22Rv1 (cell line): ENCODE data around the gene BCL11A.
A peak's percentile ranks its signal among the peaks of the same experiment; 100 is the strongest.

Source experiments
- H3K27ac ChIP-seq: fragments of 450-650 bp; 2 replicates; pipeline ENCODE4 v1.5.1; 2017
- ZFX ChIP-seq: fragments of 450-650 bp; IDR thresholded peaks from 2 replicates; pipeline ENCODE4 v1.6.1; 2017; ENCODE audit warnings: antibody characterized with exemption, borderline replicate concordance
- TF ChIP-seq, protein P1 (sequence below): fragments of 450-650 bp; IDR thresholded peaks from 2 replicates; pipeline ENCODE4 v1.5.1; 2017; ENCODE audit warnings: mild to moderate bottlenecking

The BCL11A gene

GRCh38 chr2:60440767-60441163, 112.7 kb downstream of the BCL11A start:
- H3K27ac ChIP-seq = no peak overlapping the region
- TF ChIP-seq, protein P1, sequence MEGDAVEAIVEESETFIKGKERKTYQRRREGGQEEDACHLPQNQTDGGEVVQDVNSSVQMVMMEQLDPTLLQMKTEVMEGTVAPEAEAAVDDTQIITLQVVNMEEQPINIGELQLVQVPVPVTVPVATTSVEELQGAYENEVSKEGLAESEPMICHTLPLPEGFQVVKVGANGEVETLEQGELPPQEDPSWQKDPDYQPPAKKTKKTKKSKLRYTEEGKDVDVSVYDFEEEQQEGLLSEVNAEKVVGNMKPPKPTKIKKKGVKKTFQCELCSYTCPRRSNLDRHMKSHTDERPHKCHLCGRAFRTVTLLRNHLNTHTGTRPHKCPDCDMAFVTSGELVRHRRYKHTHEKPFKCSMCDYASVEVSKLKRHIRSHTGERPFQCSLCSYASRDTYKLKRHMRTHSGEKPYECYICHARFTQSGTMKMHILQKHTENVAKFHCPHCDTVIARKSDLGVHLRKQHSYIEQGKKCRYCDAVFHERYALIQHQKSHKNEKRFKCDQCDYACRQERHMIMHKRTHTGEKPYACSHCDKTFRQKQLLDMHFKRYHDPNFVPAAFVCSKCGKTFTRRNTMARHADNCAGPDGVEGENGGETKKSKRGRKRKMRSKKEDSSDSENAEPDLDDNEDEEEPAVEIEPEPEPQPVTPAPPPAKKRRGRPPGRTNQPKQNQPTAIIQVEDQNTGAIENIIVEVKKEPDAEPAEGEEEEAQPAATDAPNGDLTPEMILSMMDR = no peak
- TF ChIP-seq ZFX = no peak

- no peak for TF ChIP-seq ZFX
- no peak overlapping the region for H3K27ac ChIP-seq
Measured at GRCh38 chr2:60440079-60440766, 113.2 kb downstream of the BCL11A start.

GRCh38 chr2:60439219-60439974, 114.1 kb downstream of the BCL11A start:
- TF ChIP-seq ZFX = no peak
- TF ChIP-seq, protein P1 = peak; percentile 27; the same call in 1 of the 2 replicates
- no peak overlapping the region for H3K27ac ChIP-seq

DNA sequence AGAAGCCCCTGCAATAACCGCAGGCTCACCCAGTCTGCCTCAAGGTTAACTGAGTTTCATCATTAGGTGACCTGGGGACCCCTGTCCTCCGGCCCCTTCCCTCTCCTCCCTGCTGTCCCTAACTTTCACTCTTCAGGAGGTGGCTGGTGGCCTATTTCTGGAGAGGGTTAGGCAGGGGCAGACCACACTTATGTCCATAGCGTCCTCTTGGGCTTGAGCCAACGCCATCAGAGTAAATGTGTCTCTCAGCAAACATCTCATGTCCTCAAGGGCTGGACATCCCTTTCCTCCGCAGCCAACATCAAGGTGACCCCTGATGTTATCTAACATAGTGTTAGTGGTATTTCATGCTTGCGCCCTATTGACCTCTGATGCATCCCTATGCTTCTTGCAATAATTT, 114.8 kb downstream of the BCL11A start:
- TF ChIP-seq ZFX = no peak
- TF ChIP-seq, protein P1 = no peak
- no peak overlapping the region for H3K27ac ChIP-seq

- TF ChIP-seq, protein P1 = no peak
- no peak for TF ChIP-seq ZFX
Measured at GRCh38 chr2:60438131-60438530, 115.3 kb downstream of the BCL11A start.

GRCh38 chr2:60437080-60437696, 116.3 kb downstream of the BCL11A start:
- no peak overlapping the region for H3K27ac ChIP-seq
- TF ChIP-seq, protein P1 = no peak
- no peak for TF ChIP-seq ZFX

More at GRCh38 chr2:60438131-60438530, 115.3 kb downstream of the BCL11A start:
- no peak overlapping the region for H3K27ac ChIP-seq

DNA sequence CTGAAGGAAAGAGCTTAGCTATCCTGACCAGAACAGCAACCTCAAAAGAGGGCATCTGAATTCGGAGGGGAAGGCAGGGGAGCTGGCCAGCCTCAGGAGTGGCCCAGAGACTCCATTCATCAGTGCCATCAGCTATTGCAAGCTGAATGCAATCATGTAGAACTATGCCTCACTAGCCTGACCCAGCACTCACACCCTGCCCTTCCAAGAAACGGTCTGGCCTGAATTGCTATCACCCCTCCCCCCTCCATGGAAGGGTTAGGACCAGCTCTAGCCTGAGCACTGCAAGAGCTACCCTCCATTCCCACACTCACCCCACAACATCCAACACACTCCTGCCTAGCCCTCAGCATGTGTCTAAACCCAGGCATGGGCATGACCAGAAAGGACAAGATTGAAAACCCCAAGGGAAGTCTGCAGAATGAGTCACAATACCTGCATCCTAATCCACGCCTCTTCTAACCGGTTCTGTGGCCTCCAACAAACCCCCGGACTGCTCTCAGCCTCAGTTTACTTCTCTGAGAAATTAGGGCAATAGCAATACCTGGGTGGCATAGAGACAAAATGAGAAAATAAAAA, 120.3 kb downstream of the BCL11A start:
- TF ChIP-seq, protein P1 = no peak
- TF ChIP-seq ZFX = no peak
- H3K27ac ChIP-seq = no peak overlapping the region
